Kidney (tissue), 14 donors: ENCODE results near the gene ARHGAP26. TPM values are rescaled to one million over a fixed set of nuclear protein-coding genes. Genes with fewer than 3 reads are reported as not detected.

Source experiments
- DNase-seq, 5 donors: peaks; one replicate each; pipeline ENCODE4 v3.0.0-alpha.2; 2013 to 2020
- FAIRE-seq: peaks from 2 replicates; lab custom pipeline; 2012; peaks lifted over from hg19 to GRCh38; lab: Jason Lieb, UNC
- H3K27ac ChIP-seq, 2 donors: one replicate each; pipeline ENCODE4 v1.7.0; 2013; ENCODE audit warnings: low read depth in 2 of 2, low read length in 2 of 2, inconsistent platforms in 1 of 2
- H3K27me3 ChIP-seq: one replicate; pipeline ENCODE4 v1.7.1; 2013; ENCODE audit warnings: low read length, inconsistent platforms; ENCODE audit not compliant: control insufficient read depth, insufficient read depth
- H3K36me3 ChIP-seq, 3 donors: one replicate each; pipeline versions ENCODE4 v1.7.0 to v1.7.1; 2013; ENCODE audit warnings: low read length in 3 of 3, control low read depth in 1 of 3, inconsistent platforms in 1 of 3; ENCODE audit not compliant: insufficient read depth in 3 of 3, control insufficient read depth in 2 of 3
- H3K4me1 ChIP-seq, 3 donors: one replicate each; pipeline versions ENCODE4 v1.7.0 to v1.7.1; 2013; ENCODE audit warnings: low read length in 3 of 3, inconsistent platforms in 1 of 3, low read depth in 1 of 3; ENCODE audit not compliant: control insufficient read depth in 2 of 3, insufficient read depth in 2 of 3
- H3K4me3 ChIP-seq, 3 donors: one replicate each; pipeline versions ENCODE4 v1.7.0 to v1.8.1; 2013; ENCODE audit warnings: low read length in 3 of 3, control low read depth in 1 of 3, inconsistent platforms in 1 of 3
- H3K9ac ChIP-seq, 3 donors: one replicate each; pipeline versions ENCODE4 v1.7.0 to v1.7.1; 2013; ENCODE audit warnings: low read length in 3 of 3, control low read depth in 1 of 3, inconsistent platforms in 1 of 3
- H3K9me3 ChIP-seq, 3 donors: one replicate each; pipeline versions ENCODE4 v1.7.0 to v1.7.1; 2013; ENCODE audit warnings: low read length in 3 of 3, control low read depth in 1 of 3, inconsistent platforms in 1 of 3; ENCODE audit not compliant: control insufficient read depth in 2 of 3, insufficient read depth in 1 of 3
- CTCF ChIP-seq: IDR thresholded peaks from 3 replicates; pipeline ENCODE4 v1.5.1; 2012; ENCODE audit warnings: mild to moderate bottlenecking, moderate library complexity, borderline replicate concordance; ENCODE audit not compliant: insufficient read depth; ENCODE audit errors: extremely low read depth
- intact Hi-C: fragments of 100-400 bp; cut with DNase I; formaldehyde crosslinking; loops from one replicate; pipeline ENCODE4 v1.11.1; 2022
- polyA plus RNA-seq: library from polyadenylated mRNA; stranded (reverse); fragments of 350-450 nt; fragmentation: Illumina TruSeq; extraction: RNeasy Lipid Tissue Mini Kit (QIAGEN cat#74804); gene quantifications from one replicate; pipeline ENCODE4 v1.2.3, GENCODE V29; 2014; ENCODE audit warnings: low read depth, low replicate concordance; ENCODE audit not compliant: insufficient read depth
- total RNA-seq: library from RNA; stranded (reverse); fragmentation: NEBNext Ultra II Directional; extraction: Animal tissue kit (Norgen Biotek cat#: 25700); gene quantifications from one replicate; pipeline ENCODE4 v1.2.1, GENCODE V29; 2021
- donor health status: control.
- donor health status: control.
- donor health status: control.
- donor health status: control.
- donor health status: control.
- donor health status: DM: yes; HTN: yes; CAD: no.
- donor health status: Normal renal cell carcinoma (clear cell type).

Gene ARHGAP26
- total and polyA plus RNA-seq, 2 donors from 2014 or later, result 2.5 to 85.7 TPM

- Histone ChIP-seq H3K36me3 (no peaks in the 10 kb centered on the region), H3K27ac (no peak overlapping the region), H3K4me1 (peaks cover 0 to 3% (median 3%) of the 10 kb centered on the region in 3 donors), H3K27me3 (no peaks in the 10 kb centered on the region), H3K4me3 (no peak overlapping the region), H3K9me3 (no peaks in the 10 kb centered on the region), H3K9ac (no peak overlapping the region)
- intact Hi-C loops, result no loop called here
- DNase-seq (no peak), FAIRE-seq (no peak)
- no peak for TF ChIP-seq CTCF
These were observed 12.6 kb upstream of the ARHGAP26 start for GRCh38 chr5:142757564-142757963.

GRCh38 chr5:142758062-142758795 is 11.9 kb upstream of the ARHGAP26 start:
- FAIRE-seq (no peak), DNase-seq (no peak)
- TF ChIP-seq CTCF, result no peak
- H3K9ac ChIP-seq, result no peak overlapping the region
- no peak overlapping the region for H3K4me3 ChIP-seq
- intact Hi-C loops, result no loop called here
- no peak overlapping the region for H3K27ac ChIP-seq
- H3K36me3 ChIP-seq, result no peaks in the 10 kb centered on the region
- H3K27me3 ChIP-seq, result no peaks in the 10 kb centered on the region
- H3K9me3 ChIP-seq, result no peaks in the 10 kb centered on the region
- H3K4me1 ChIP-seq, result peaks cover 0 to 3% (median 3%) of the 10 kb centered on the region in 3 donors

GRCh38 chr5:142758796-142759145 is 11.4 kb upstream of the ARHGAP26 start:
- no peak for TF ChIP-seq CTCF
- H3K36me3 ChIP-seq, result no peaks in the 10 kb centered on the region
- no peak overlapping the region for H3K4me3 ChIP-seq
- H3K27me3 ChIP-seq, result no peaks in the 10 kb centered on the region
- no peak overlapping the region for H3K27ac ChIP-seq
- H3K9ac ChIP-seq, result no peak overlapping the region
- peaks cover 0 to 2% (median 0%) of the 10 kb centered on the region in 3 donors for H3K4me1 ChIP-seq
- DNase-seq, result no peak
- no peaks in the 10 kb centered on the region for H3K9me3 ChIP-seq
- intact Hi-C loops, result no loop called here
- FAIRE-seq, result no peak
